Left ventricle myocardium superior (tissue), 1 donor: ENCODE data around the gene ADH6. TPM values are rescaled to one million over a fixed set of nuclear protein-coding genes. Genes with fewer than 3 reads are reported as not detected.
"Not testable (repeated sequence)": the region's sequence is repeated elsewhere in the genome, so short reads cannot be mapped to it uniquely, and the experiment has no call there.

ENCODE experiments used
- ATAC-seq: fragments of 200-7000 bp; cut with Tn5 transposase; one replicate; pipeline ENCODE4 v1.9.1; 2020; ENCODE audit warnings: mild to moderate bottlenecking, moderate library complexity
- DNase-seq: peaks from one replicate; pipeline ENCODE4 v3.0.0-alpha.2; 2020
- intact Hi-C: fragments of 100-400 bp; cut with micrococcal nuclease; formaldehyde crosslinking; loops from one replicate; pipeline ENCODE4 v1.11.0; 2022
- total RNA-seq: library from RNA; stranded (reverse); fragmentation: NEBNext Ultra II Directional; extraction: Animal tissue kit (Norgen Biotek cat#: 25700); gene quantifications from one replicate; pipeline ENCODE4 v1.2.1, GENCODE V29; 2021
- donor health status: DM: no; HTN: yes; CAD: no; lungs with severe emphysema.

Gene ADH6
- total RNA-seq, 1 donor from 2014 or later: not detected

DNA sequence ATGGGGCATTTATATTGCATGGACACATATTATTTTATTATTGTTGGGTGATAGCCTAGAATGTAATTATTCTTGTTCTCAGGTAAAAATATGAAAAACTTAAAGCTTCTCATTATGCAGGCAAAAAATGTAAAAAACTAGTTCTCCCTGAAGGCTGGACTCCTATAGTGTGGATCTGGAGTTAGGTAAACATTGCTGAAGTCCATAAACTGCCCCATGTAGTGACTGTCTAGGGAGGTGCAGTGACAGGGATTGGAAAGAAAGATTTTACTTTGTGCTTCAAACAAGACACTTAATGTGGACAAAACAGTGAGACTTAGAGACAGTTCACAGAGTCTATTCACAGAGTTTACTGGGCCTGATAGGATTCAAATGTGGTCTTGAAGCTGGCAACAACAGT, 17.0 kb downstream of the ADH6 start:
- ATAC-seq: peak; percentile 7
- intact Hi-C loops: no loop called here
- DNase-seq: no peak

DNA sequence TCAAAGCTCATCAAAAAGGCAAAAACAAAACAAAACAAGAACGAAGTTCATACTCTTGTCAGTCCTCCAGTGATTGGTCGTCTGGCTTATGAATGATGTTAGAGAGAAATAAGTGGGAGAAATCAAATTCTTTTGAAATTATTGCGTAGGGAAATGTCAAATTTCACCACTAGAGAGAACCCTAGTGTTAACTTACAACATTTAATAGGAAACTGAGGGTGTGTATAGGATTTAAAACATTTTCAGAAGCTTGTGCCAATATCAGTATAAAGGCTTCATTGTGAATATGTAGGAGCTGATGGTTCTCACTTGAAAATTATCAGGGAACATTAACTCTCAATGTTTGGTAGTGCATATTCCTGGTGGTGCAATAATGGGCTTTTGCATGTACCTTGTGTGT, 17.4 kb downstream of the ADH6 start:
- ATAC-seq (peak; percentile 68), DNase-seq (no peak)
- intact Hi-C loops: no loop called here

GRCh38 chr4:99200138-99200537, 18.9 kb downstream of the ADH6 start:
- no peak for DNase-seq
- intact Hi-C loops: no loop called here
- ATAC-seq: no peak

- ATAC-seq: no peak
- intact Hi-C loops: loop anchor here (10.0 kb wide), 1 partner anchor 674 kb away; no protein-coding TSS in a partner anchor
- no peak for DNase-seq
These were observed 28.7 kb downstream of the ADH6 start for GRCh38 chr4:99190336-99190735.

GRCh38 chr4:99189900-99190299, 29.1 kb downstream of the ADH6 start:
- ATAC-seq, DNase-seq: not testable (repeated sequence)
- intact Hi-C loops: loop anchor here (10.0 kb wide), 1 partner anchor 675 kb away; no protein-coding TSS in a partner anchor

DNA sequence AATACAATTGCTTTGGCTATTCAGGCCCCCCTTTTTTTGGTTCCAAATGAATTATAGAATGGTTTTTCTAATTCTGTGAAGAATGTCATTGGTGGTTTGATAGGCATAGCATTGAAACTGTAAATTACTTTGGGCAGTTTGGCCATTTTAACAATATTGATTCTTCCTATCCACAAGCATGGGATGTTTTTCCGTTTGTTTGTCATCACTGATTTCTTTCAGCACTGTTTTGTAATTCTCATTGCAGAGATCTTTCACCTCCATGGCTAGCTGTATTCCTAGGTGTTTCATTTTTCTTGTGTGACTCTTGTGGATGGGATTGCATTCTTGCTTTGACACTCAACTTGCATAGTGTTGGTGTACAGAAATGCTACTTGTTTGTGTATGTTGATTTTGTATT, 33.0 kb downstream of the ADH6 start:
- DNase-seq (no peak), ATAC-seq (no peak)
- intact Hi-C loops: no loop called here

DNA sequence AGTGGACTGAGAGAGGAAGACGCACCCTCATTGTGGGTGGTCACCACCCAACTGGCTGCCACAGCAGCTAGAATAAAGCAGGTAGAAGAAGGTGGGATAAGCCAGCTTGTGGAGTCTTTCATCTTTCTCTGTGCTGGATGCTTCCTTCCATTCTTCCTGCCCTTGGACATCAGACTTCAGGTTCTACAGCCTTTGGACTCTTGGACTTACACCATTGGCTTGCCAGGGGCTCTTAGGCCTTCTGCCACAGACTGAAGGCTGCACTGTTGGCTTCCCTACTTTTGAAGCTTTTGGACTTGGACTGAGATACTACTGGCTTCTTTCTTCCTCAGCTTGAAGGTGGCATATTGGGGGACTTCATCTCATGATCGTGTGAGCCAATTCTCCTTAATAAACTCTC, 33.5 kb downstream of the ADH6 start:
- no peak for ATAC-seq
- intact Hi-C loops: no loop called here

DNA sequence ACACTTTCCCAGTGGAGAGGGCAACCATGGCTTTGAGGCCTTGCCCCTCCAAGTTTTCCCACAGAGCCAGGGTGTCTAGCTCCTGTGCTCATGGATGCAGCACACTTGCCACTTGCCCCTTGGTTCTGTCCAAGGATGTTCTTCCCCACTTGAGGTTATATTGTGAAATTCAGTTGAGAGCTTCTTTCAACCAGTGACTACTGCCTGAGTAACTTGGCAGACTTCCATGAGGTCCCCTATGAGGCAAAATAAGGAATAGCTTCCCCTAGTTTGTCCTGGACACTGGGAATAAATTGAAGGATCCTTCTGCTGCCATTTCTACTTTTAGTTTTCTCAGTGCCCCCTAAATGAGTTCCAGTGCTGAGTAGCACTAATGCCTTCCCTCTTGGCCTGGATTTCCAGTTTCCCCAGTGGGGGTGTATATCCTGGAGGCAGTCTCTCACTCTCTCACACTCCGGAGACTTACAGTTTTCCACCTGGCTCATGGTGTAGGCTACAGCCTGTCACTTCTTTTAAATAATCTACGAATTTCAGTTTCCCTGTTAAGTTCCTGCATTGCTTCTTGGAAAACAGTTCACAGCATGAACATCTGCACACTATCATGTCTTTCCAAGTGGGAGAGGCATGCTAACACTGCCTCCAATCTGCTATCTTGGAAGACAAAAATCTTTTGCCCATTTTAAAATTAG, 38.5 kb downstream of the ADH6 start:
- ATAC-seq (peak; percentile 57), DNase-seq (no peak)
- intact Hi-C loops: no loop called here

More for the DNA sequence above, 33.5 kb downstream of the ADH6 start:
- DNase-seq: no peak

GRCh38 chr4:99179626-99180025, 39.4 kb downstream of the ADH6 start:
- intact Hi-C loops: no loop called here
- DNase-seq: no peak
- ATAC-seq: no peak

DNA sequence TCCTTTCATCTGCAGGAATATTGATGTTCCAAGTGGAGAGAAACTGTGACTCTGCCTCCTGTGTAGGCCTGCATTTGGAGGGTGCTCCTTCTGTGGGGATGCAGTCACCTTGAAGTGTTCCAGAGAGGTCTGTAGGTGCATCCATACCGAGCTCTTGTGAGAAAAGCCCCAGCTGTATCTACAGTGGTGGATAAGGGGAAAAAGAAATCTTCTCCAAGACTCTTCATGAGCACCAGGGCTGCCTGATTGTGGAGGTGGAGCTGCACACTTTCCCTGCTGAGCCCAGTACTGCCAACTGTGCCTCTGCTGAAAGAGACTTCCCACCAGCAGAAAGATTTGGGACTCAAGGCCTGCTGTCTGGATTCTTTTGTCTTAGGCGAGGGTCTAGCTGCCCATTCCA, 39.9 kb downstream of the ADH6 start:
- DNase-seq (no peak), ATAC-seq (no peak)
- intact Hi-C loops: no loop called here

DNA sequence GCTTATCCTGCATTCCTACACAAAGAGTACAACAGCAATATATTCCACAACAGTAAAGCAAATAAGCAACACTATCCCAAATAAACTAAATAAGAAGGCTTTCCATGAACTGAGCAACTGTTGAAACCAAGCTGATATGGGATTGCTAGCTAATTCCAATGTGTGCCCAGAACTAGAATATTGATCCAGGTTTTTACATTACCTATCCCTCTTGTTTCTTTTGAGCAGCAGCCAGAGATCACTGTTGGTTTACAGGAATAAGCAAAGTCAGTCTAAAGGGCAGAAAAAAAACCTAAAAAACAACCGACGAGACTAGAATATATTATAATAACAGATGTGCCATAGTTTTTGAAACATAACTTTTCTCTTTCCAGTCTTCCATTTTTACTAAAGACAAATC, 52.5 kb downstream of the ADH6 start:
- intact Hi-C loops: no loop called here
- no peak for DNase-seq
- no peak for ATAC-seq

DNA sequence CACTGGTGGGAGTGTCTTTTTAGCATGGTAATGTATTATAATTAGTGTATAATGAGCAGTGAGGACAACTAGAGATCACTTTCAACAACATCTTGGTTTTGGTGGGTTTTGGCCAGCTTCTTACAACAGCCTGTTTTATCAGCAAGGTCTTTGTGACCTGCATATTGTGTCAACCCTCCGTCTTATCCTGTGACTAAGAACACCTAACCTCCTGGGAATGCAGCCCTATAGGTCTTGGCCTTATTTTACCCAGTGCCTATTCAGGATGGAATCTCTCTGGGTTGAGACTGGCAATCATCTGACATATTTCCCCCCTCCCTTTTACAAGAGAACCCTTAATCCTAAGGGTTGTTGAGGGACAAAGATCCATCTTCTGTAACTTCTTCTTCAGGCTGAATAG, 53.1 kb downstream of the ADH6 start:
- ATAC-seq (no peak), DNase-seq (no peak)
- intact Hi-C loops: no loop called here

DNA sequence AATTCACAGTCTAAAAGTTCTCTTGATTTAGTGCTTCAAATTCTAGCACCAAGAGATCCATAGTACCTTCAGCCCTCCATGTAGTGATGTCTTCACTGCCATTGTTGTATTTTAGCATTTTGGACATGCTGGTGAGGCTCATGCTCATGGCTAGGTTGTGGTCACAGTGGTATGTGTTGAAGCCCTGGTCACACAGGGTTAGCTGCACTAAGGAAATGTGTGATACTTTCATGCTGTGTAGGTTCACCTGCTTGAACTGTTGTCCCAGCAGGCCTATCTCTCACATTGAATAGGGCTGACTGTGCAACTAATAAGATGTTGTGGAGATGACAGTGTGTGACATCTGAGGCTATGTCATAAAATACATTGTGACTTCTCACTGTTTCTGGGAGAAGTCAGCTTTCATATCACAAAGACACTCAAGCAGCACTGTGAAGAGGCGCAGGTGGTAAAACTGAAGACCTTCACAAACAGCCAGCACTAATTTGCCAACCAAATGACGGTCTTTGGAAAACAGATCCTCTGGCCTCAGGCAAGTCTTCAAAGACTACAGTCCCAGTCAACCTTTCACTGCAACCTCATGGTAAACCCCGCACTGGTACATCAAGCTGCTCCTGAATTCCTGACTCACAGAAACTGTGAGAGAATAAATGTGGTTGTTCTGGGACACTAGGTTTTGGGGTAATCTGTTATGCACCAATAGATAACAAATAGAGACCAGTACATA, 57.5 kb downstream of the ADH6 start:
- DNase-seq: no peak
- no peak for ATAC-seq
- intact Hi-C loops: no loop called here

DNA sequence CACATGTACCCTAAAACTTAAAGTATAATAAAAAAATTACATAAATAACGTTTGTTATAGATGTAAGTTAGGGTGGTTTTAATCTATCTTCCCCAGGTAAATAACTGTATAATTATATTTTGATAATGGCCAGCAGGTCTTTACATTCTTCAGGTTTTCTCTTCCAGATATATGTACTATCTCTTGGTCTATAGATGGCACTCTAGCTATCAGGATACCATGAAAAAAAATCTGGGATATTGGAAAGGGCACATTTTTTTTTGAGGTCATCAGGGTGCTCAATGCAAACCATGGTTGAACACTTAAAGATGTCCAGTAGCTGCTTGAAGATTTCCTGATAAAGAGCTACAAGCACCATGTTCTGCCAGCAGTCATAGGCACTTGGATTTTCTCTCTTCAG, 59.3 kb downstream of the ADH6 start:
- DNase-seq (no peak), ATAC-seq (no peak)
- intact Hi-C loops: no loop called here

DNA sequence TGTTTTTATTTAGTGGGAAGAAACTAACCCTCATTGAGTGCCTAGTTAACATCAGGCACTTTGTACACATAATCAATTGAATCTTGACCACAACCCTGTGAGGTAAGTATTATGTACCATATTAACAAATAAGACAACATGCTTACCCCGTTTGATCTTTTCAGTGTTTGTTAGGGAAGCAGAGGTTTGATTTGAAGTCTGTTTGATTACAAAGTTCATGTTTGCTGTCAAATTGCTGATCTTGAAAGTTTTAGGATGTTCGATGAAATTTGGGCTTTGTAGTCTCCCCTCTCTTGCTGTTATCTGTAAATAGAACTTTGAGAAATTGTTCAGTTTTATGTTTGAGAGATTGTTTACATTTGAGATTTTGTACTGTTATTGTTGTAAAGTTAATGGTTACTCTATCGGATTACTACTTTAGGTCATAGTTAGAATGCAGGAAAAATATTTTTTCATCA, 61.5 kb downstream of the ADH6 start:
- intact Hi-C loops: no loop called here
- no peak for ATAC-seq
- DNase-seq: no peak

DNA sequence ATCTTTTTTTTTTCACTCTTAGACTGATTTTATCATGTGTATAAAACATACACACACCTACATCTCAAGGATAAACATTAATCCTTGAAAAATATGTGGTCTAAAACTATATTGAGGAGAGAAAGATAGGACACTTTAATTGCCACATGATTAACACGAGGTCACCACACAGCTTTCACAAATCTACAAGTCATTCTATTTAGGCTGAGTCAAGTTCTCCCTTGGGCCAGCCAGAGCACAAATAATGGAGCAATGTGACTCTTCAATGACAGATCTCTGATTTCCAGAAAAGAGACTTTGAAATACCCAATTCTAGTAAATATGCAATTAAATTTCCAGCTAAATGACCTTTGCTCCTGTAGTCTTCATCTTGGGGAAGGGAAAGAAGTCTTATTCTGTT, 62.1 kb downstream of the ADH6 start:
- no peak for ATAC-seq
- no peak for DNase-seq
- intact Hi-C loops: no loop called here

DNA sequence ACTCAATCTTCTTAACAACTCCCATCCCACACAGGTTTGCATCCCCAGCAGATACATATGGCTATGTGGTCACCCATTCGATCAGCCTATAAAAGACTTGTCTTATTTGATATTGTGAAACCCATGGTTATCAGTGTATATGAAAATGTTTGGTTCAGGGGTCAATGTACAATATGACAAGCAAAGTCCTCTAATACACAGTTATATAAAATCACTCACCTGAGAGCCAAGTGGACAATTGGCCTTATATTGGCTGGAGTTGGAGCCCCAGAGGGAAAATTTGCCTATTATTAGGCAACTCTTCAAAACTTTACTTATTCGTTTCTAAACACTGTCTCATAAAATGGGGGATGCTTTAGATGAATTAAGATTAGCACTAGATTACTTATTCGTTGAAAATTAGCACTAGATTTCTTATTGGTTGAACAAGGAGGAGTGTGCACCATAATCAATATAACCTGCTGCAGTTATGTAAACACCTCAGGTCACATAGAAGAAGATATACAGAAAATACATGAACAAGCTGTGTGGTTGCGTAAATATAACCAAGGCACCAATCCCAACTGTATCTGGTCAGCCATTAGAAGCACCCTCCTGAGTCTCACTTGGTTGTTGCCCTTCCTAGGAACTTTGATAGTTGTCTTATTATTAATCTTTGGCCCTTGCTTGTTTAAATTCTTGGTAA, 64.2 kb downstream of the ADH6 start:
- ATAC-seq (no peak), DNase-seq (no peak)
- intact Hi-C loops: no loop called here
